ENCODE results near the gene VCP.
A peak's percentile ranks its signal among the peaks of the same experiment; 100 is the strongest.

The VCP gene

DNA sequence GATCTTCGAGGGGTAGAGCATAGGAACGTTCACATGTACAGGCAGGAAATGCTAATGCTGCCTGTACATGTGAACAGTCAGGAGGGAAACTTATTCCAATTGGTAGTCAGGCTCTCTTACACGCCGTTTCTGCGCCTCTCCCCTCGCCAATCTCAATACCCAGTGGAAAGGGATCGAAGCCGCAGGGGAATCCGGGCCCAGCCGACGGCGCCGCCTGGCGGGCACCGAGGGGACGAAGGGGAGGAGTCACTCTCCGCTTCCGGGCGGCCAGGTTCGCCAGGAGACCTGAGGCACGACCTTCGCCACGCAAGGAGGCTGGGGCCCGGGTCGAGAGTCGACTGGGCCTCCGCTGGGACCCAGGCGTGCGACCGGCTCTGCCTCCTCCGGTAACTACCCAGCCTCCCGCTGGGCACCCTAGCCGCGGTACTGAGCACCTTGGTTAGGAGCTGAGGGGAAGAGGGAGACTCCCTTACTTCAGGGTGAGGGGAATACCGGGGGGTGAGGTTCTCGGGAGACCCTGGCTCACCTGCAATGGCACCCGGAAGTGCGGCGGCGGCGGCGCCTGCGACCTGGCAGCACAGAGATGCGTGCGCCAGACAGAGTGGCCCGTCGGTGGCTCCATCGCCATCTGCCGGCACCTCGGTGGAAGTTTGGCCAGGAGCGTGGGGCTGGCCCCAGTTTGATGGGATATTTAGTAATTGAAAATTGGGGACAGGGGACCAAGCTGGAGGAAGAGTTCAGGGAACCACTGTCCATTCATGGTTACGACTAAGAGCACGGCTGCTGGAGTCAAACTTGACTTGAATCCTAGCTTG is 23.8 kb upstream of the VCP start, which contains the start of gene PIGO (continued):
- TF ChIP-seq BCL11A (tag by site-specific recombination; IDR thresholded peaks at IDR 0.05; ENCODE audit: low read depth), result 0 out of 2 replicates have a peak, but pooled peaks have one; percentile 47
- TF ChIP-seq ZNF580 (tag by site-specific recombination; IDR thresholded peaks at IDR 0.05), result peak; percentile 84
- TF ChIP-seq GLIS2 (tag by site-specific recombination; IDR thresholded peaks at IDR 0.05), result peak; percentile 84
- TF ChIP-seq TRIM28 (IDR thresholded peaks at IDR 0.05; ENCODE audit: borderline replicate concordance, low read length), result 0 out of 2 replicates have a peak, but pooled peaks have one; percentile 23
- TF ChIP-seq ZNF521 (tag by site-specific recombination; IDR thresholded peaks at IDR 0.05), result no peak
- TF ChIP-seq, protein P1, sequence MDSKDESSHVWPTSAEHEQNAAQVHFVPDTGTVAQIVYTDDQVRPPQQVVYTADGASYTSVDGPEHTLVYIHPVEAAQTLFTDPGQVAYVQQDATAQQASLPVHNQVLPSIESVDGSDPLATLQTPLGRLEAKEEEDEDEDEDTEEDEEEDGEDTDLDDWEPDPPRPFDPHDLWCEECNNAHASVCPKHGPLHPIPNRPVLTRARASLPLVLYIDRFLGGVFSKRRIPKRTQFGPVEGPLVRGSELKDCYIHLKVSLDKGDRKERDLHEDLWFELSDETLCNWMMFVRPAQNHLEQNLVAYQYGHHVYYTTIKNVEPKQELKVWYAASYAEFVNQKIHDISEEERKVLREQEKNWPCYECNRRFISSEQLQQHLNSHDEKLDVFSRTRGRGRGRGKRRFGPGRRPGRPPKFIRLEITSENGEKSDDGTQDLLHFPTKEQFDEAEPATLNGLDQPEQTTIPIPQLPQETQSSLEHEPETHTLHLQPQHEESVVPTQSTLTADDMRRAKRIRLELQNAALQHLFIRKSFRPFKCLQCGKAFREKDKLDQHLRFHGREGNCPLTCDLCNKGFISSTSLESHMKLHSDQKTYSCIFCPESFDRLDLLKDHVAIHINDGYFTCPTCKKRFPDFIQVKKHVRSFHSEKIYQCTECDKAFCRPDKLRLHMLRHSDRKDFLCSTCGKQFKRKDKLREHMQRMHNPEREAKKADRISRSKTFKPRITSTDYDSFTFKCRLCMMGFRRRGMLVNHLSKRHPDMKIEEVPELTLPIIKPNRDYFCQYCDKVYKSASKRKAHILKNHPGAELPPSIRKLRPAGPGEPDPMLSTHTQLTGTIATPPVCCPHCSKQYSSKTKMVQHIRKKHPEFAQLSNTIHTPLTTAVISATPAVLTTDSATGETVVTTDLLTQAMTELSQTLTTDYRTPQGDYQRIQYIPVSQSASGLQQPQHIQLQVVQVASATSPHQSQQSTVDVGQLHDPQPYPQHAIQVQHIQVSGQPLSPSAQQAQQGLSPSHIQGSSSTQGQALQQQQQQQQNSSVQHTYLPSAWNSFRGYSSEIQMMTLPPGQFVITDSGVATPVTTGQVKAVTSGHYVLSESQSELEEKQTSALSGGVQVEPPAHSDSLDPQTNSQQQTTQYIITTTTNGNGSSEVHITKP (tag by site-specific recombination; IDR thresholded peaks at IDR 0.05), result peak; percentile 82
- no peak for TF ChIP-seq SALL2 (tag by site-specific recombination; IDR thresholded peaks at IDR 0.05; ENCODE audit: borderline replicate concordance)
- peak; percentile 80 for TF ChIP-seq ZNF629 (tag by site-specific recombination; IDR thresholded peaks at IDR 0.05)
- TF ChIP-seq MYNN (tag by site-specific recombination; IDR thresholded peaks at IDR 0.05; ENCODE audit: borderline replicate concordance), result no peak
- TF ChIP-seq ZNF530 (tag by site-specific recombination; IDR thresholded peaks at IDR 0.05; ENCODE audit: low read depth), result no peak
- TF ChIP-seq ZSCAN30 (tag by site-specific recombination; IDR thresholded peaks at IDR 0.05), result 0 out of 2 replicates have a peak, but pooled peaks have one; percentile 58
- no peak for TF ChIP-seq ZNF311 (tag by site-specific recombination; IDR thresholded peaks at IDR 0.05; ENCODE audit: borderline replicate concordance)
- no peak for TF ChIP-seq ZNF19 (tag by site-specific recombination; IDR thresholded peaks at IDR 0.05; ENCODE audit: low read depth)
- TF ChIP-seq, protein P2, sequence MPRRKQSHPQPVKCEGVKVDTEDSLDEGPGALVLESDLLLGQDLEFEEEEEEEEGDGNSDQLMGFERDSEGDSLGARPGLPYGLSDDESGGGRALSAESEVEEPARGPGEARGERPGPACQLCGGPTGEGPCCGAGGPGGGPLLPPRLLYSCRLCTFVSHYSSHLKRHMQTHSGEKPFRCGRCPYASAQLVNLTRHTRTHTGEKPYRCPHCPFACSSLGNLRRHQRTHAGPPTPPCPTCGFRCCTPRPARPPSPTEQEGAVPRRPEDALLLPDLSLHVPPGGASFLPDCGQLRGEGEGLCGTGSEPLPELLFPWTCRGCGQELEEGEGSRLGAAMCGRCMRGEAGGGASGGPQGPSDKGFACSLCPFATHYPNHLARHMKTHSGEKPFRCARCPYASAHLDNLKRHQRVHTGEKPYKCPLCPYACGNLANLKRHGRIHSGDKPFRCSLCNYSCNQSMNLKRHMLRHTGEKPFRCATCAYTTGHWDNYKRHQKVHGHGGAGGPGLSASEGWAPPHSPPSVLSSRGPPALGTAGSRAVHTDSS (tag by site-specific recombination; IDR thresholded peaks at IDR 0.05), result no peak
- TF ChIP-seq HOXD13 (CRISPR knock-in tag; IDR thresholded peaks at IDR 0.05; ENCODE audit: borderline replicate concordance), result no peak
- TF ChIP-seq, protein P3, sequence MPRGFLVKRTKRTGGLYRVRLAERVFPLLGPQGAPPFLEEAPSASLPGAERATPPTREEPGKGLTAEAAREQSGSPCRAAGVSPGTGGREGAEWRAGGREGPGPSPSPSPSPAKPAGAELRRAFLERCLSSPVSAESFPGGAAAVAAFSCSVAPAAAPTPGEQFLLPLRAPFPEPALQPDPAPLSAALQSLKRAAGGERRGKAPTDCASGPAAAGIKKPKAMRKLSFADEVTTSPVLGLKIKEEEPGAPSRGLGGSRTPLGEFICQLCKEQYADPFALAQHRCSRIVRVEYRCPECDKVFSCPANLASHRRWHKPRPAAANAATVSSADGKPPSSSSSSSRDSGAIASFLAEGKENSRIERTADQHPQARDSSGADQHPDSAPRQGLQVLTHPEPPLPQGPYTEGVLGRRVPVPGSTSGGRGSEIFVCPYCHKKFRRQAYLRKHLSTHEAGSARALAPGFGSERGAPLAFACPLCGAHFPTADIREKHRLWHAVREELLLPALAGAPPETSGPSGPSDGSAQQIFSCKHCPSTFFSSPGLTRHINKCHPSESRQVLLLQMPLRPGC (tag by site-specific recombination; IDR thresholded peaks at IDR 0.05), result no peak; the same call in 1 of the 2 replicates
- TF ChIP-seq ZNF449 (tag by site-specific recombination; IDR thresholded peaks at IDR 0.05), result no peak
- TF ChIP-seq ZNF280D (tag by site-specific recombination; IDR thresholded peaks at IDR 0.05), result no peak
- TF ChIP-seq TCF7L2 (IDR thresholded peaks at IDR 0.05; ENCODE audit: borderline replicate concordance, low read depth, low read length), result no peak
- no peak for TF ChIP-seq ZNF626 (tag by site-specific recombination; IDR thresholded peaks at IDR 0.05)
- TF ChIP-seq ZNF792 (tag by site-specific recombination; IDR thresholded peaks at IDR 0.05), result no peak
- TF ChIP-seq ZNF221 (tag by site-specific recombination; IDR thresholded peaks at IDR 0.05; ENCODE audit: borderline replicate concordance), result no peak
- no peak for TF ChIP-seq ZNF155 (tag by site-specific recombination; IDR thresholded peaks at IDR 0.05)
- peak; percentile 87 for TF ChIP-seq ZXDB (tag by site-specific recombination; IDR thresholded peaks at IDR 0.05)
- 0 out of 2 replicates have a peak, but pooled peaks have one; percentile 31 for TF ChIP-seq ZNF239 (tag by site-specific recombination; IDR thresholded peaks at IDR 0.05)
- no peak for TF ChIP-seq ZNF16 (tag by site-specific recombination; IDR thresholded peaks at IDR 0.05; ENCODE audit: low read depth)
- no peak for TF ChIP-seq ZNF664 (tag by site-specific recombination; IDR thresholded peaks at IDR 0.05)
- TF ChIP-seq ZNF621 (tag by site-specific recombination; IDR thresholded peaks at IDR 0.05), result no peak
